Measurements from ENCODE around the gene PDHA1. TPM values are rescaled to one million over a fixed set of nuclear protein-coding genes. Genes with fewer than 3 reads are reported as not detected.
A peak's percentile ranks its signal among the peaks of the same experiment; 100 is the strongest.

The PDHA1 gene
- total RNA-seq, 4 donors from 2014 or later = 145 to 276 (median 200) TPM

GRCh38 chrX:19375546-19375945 lies 31.8 kb downstream of the PDHA1 start:
- no peak for DNase-seq
- H3K4me3 ChIP-seq = no peak overlapping the region
- H3K27ac ChIP-seq = no peak overlapping the region
- TF ChIP-seq POLR2A (IDR thresholded peaks at IDR 0.05) (no peak), CTCF (IDR thresholded peaks at IDR 0.05) (no peak)
- H3K36me3 ChIP-seq = no peaks in the 10 kb centered on the region
- no peaks in the 10 kb centered on the region for H3K27me3 ChIP-seq
- H3K9me3 ChIP-seq = no peaks in the 10 kb centered on the region
- no peaks in the 10 kb centered on the region for H3K4me1 ChIP-seq

GRCh38 chrX:19377799-19378198 lies 34.1 kb downstream of the PDHA1 start:
- H3K4me1 ChIP-seq = no peaks in the 10 kb centered on the region
- TF ChIP-seq CTCF (IDR thresholded peaks at IDR 0.05) (no peak), POLR2A (IDR thresholded peaks at IDR 0.05) (no peak)
- H3K4me3 ChIP-seq = no peak overlapping the region
- DNase-seq = peak in 1 of 3 donors; percentile 37
- H3K27ac ChIP-seq = no peak overlapping the region
- H3K27me3 ChIP-seq = no peaks in the 10 kb centered on the region
- no peaks in the 10 kb centered on the region for H3K36me3 ChIP-seq
- H3K9me3 ChIP-seq = no peaks in the 10 kb centered on the region

GRCh38 chrX:19381326-19381725 lies 37.6 kb downstream of the PDHA1 start:
- no peaks in the 10 kb centered on the region for H3K9me3 ChIP-seq
- H3K4me3 ChIP-seq = no peak overlapping the region
- no peaks in the 10 kb centered on the region for H3K4me1 ChIP-seq
- TF ChIP-seq POLR2A (IDR thresholded peaks at IDR 0.05) = no peak
- no peak for TF ChIP-seq CTCF (IDR thresholded peaks at IDR 0.05)
- no peaks in the 10 kb centered on the region for H3K36me3 ChIP-seq
- no peaks in the 10 kb centered on the region for H3K27me3 ChIP-seq
- H3K27ac ChIP-seq = no peak overlapping the region
- peak in 1 of 3 donors; percentile 27 for DNase-seq

- Histone ChIP-seq H3K27me3 (no peaks in the 10 kb centered on the region), H3K36me3 (no peaks in the 10 kb centered on the region), H3K9me3 (no peaks in the 10 kb centered on the region), H3K27ac (no peak overlapping the region), H3K4me1 (no peaks in the 10 kb centered on the region), H3K4me3 (no peak overlapping the region)
- TF ChIP-seq POLR2A (IDR thresholded peaks at IDR 0.05) (no peak), CTCF (IDR thresholded peaks at IDR 0.05) (peak in 4 of 6 experiments; percentile 22 to 37 (median 34))
- DNase-seq = peak; percentile 34 to 66 (median 57)
Observed at GRCh38 chrX:19382555-19383145, 38.9 kb downstream of the PDHA1 start.

- no peak overlapping the region for H3K27ac ChIP-seq
- H3K27me3 ChIP-seq = no peaks in the 10 kb centered on the region
- TF ChIP-seq CTCF (IDR thresholded peaks at IDR 0.05) (no peak), POLR2A (IDR thresholded peaks at IDR 0.05) (no peak)
- H3K9me3 ChIP-seq = no peaks in the 10 kb centered on the region
- H3K4me1 ChIP-seq = no peaks in the 10 kb centered on the region
- no peaks in the 10 kb centered on the region for H3K36me3 ChIP-seq
- H3K4me3 ChIP-seq = no peak overlapping the region
- no peak for DNase-seq
Observed at GRCh38 chrX:19386679-19387078, 43.0 kb downstream of the PDHA1 start.

Data from Peyer's patch (tissue), 4 donors.